ENCODE data around the gene OR12D2. TPM values are rescaled to one million over a fixed set of nuclear protein-coding genes. Genes with fewer than 3 reads are reported as not detected.
"Not testable (repeated sequence)": the region's sequence is repeated elsewhere in the genome, so short reads cannot be mapped to it uniquely, and the experiment has no call there.

Gene OR12D2
- total RNA-seq, 1 donor from 2014 or later = not detected

- TF ChIP-seq CTCF (IDR thresholded peaks at IDR 0.05; ENCODE audit: insufficient read depth, low read length, poor library complexity, severe bottlenecking) = no peak
- no peaks in the 10 kb centered on the region for H3K36me3 ChIP-seq (ENCODE audit: control insufficient read depth, insufficient read depth, low read length)
- no peak for DNase-seq (ENCODE audit: low read depth)
Observed at GRCh38 chr6:29424168-29424567, 28.7 kb downstream of the OR12D2 start.

GRCh38 chr6:29424575-29424974, 29.1 kb downstream of the OR12D2 start:
- no peak for DNase-seq (ENCODE audit: low read depth)
- no peak for TF ChIP-seq CTCF (IDR thresholded peaks at IDR 0.05; ENCODE audit: insufficient read depth, low read length, poor library complexity, severe bottlenecking)
- Histone ChIP-seq H3K36me3 (ENCODE audit: control insufficient read depth, insufficient read depth, low read length) (no peaks in the 10 kb centered on the region), H3K4me3 (ENCODE audit: low read depth, low read length) (no peak overlapping the region), H3K27me3 (ENCODE audit: control insufficient read depth, insufficient read depth, low read length) (no peaks in the 10 kb centered on the region)

More at GRCh38 chr6:29424168-29424567, 28.7 kb downstream of the OR12D2 start:
- Histone ChIP-seq H3K27me3 (ENCODE audit: control insufficient read depth, insufficient read depth, low read length) (no peaks in the 10 kb centered on the region), H3K4me3 (ENCODE audit: low read depth, low read length) (no peak overlapping the region)

- TF ChIP-seq CTCF (IDR thresholded peaks at IDR 0.05; ENCODE audit: insufficient read depth, low read length, poor library complexity, severe bottlenecking) = no peak
- H3K27me3 ChIP-seq (ENCODE audit: control insufficient read depth, insufficient read depth, low read length) = no peaks in the 10 kb centered on the region
- no peaks in the 10 kb centered on the region for H3K36me3 ChIP-seq (ENCODE audit: control insufficient read depth, insufficient read depth, low read length)
- no peak overlapping the region for H3K4me3 ChIP-seq (ENCODE audit: low read depth, low read length)
- no peak for DNase-seq (ENCODE audit: low read depth)
Observed at GRCh38 chr6:29425075-29425474, 29.6 kb downstream of the OR12D2 start.

- no peak for TF ChIP-seq CTCF (IDR thresholded peaks at IDR 0.05; ENCODE audit: insufficient read depth, low read length, poor library complexity, severe bottlenecking)
- no peak for DNase-seq (ENCODE audit: low read depth)
- no peaks in the 10 kb centered on the region for H3K27me3 ChIP-seq (ENCODE audit: control insufficient read depth, insufficient read depth, low read length)
- H3K36me3 ChIP-seq (ENCODE audit: control insufficient read depth, insufficient read depth, low read length) = no peaks in the 10 kb centered on the region
- no peak overlapping the region for H3K4me3 ChIP-seq (ENCODE audit: low read depth, low read length)
Observed at GRCh38 chr6:29426654-29427053, 31.2 kb downstream of the OR12D2 start.

- DNase-seq (ENCODE audit: low read depth); H3K36me3 ChIP-seq (ENCODE audit: control insufficient read depth, insufficient read depth, low read length); H3K27me3 ChIP-seq (ENCODE audit: control insufficient read depth, insufficient read depth, low read length); H3K4me3 ChIP-seq (ENCODE audit: low read depth, low read length): not testable (repeated sequence)
Observed at GRCh38 chr6:29436730-29437129, 41.3 kb downstream of the OR12D2 start.

GRCh38 chr6:29439006-29439405, 43.6 kb downstream of the OR12D2 start, which contains the start of gene OR10C1:
TSS of gene OR10C1 (plus strand) at chr6:29439306. CDS start at chr6:29440016, 710 bp downstream.
- no peak for TF ChIP-seq CTCF (IDR thresholded peaks at IDR 0.05; ENCODE audit: insufficient read depth, low read length, poor library complexity, severe bottlenecking)
- no peak for DNase-seq (ENCODE audit: low read depth)
- no peak within 1 kb of the TSS for H3K4me3 ChIP-seq (ENCODE audit: low read depth, low read length)
- H3K27me3 ChIP-seq (ENCODE audit: control insufficient read depth, insufficient read depth, low read length) = no peaks in the 10 kb centered on the region
- H3K36me3 ChIP-seq (ENCODE audit: control insufficient read depth, insufficient read depth, low read length) = no peaks in the 10 kb centered on the region
